K562 treated with DMSO at 1 percent for 4 hours (cell line): ENCODE results near the gene SLC10A2. TPM values are rescaled to one million over a fixed set of nuclear protein-coding genes. Genes with fewer than 3 reads are reported as not detected.

Experiments
- total RNA-seq: library from RNA; unstranded; fragments of 300-600 nt; gene quantifications from 2 replicates; pipeline ENCODE4 v1.2.3, GENCODE V29; 2022; ENCODE audit not compliant: insufficient read depth

Gene SLC10A2, protein sequence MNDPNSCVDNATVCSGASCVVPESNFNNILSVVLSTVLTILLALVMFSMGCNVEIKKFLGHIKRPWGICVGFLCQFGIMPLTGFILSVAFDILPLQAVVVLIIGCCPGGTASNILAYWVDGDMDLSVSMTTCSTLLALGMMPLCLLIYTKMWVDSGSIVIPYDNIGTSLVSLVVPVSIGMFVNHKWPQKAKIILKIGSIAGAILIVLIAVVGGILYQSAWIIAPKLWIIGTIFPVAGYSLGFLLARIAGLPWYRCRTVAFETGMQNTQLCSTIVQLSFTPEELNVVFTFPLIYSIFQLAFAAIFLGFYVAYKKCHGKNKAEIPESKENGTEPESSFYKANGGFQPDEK
- total RNA-seq: not detected in 2 replicates

DNA sequence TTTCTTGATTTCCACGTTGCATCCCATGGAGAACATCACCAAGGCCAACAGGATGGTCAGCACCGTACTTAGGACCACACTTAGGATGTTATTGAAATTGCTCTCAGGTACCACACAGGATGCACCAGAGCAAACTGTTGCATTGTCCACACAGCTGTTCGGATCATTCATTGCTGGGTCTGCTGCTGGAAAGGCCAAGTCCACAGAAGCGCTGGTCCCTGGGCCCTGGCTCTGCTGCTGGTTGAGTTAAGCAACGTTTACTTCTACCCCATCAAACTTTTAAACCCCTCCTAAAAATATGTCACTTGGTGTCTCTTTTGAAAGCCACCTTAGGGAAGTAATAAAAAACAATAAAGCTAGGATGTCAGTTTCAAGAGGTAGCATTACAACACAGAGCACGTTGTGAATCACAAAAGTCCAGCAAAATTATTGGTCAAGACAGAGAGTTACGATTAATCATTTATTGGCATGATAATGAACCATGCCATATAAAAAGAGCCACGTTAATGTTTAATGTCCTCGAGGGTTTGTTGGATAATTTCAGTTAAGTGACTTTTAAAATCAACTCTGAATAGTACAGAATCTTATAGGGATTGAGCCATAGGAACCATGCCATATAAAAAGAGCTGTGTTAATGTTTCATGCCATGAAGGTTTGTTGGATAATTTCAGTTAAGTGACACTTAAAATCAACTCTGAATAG, at the start of gene SLC10A2:
Gene SLC10A2 (minus strand): TSS at position 339 of the 702 bp plus-strand sequence. CDS start 168 bp downstream, at position 171.

Other genes with a start within 250 kb of the SLC10A2 start
- gene ERCC5, start 220.4 kb downstream of the SLC10A2 start, total RNA-seq: 16.2 and 29.9 TPM in 2 replicates